Activated naive CD8-positive, alpha-beta T cell treated with anti-CD3 and anti-CD28 coated beads, Interleukin-2, amount 10 ng/mL, durations not matched to agents 7 days and 5 days (primary cell): ENCODE measurements around the gene C2CD2. TPM values are rescaled to one million over a fixed set of nuclear protein-coding genes. Genes with fewer than 3 reads are reported as not detected.
"Not testable (repeated sequence)": the region's sequence is repeated elsewhere in the genome, so short reads cannot be mapped to it uniquely, and the experiment has no call there.

Source experiments
- ATAC-seq: fragments of 150-1000 bp; cut with Tn5 transposase; one replicate; pipeline ENCODE4 v1.10.0; 2021; ENCODE audit warnings: low read depth, moderate library complexity
- POLR2A ChIA-PET: fragments of 350-600 bp; sonication (Branson Sonifier 250); formaldehyde crosslinking; loops from one replicate; lab custom pipeline; 2021; ENCODE audit warnings: antibody characterized with exemption; lab: Charles Lee
- DNase-seq: peaks from one replicate; pipeline ENCODE4 v3.0.0; 2021
- H3K27ac Mint-ChIP-seq: one replicate; pipeline ENCODE4 v1.8.0; 2022; ENCODE audit warnings: mild to moderate bottlenecking, mixed read lengths
- H3K27me3 Mint-ChIP-seq: one replicate; pipeline ENCODE4 v1.8.0; 2022; ENCODE audit warnings: mild to moderate bottlenecking, moderate library complexity, mixed read lengths
- H3K36me3 Mint-ChIP-seq: one replicate; pipeline ENCODE4 v1.8.0; 2021; ENCODE audit warnings: mild to moderate bottlenecking, mixed read lengths
- H3K4me1 Mint-ChIP-seq: one replicate; pipeline ENCODE4 v1.8.0; 2021; ENCODE audit warnings: mixed read lengths
- H3K4me3 Mint-ChIP-seq: one replicate; pipeline ENCODE4 v1.8.0; 2022; ENCODE audit warnings: mild to moderate bottlenecking, moderate library complexity, mixed read lengths
- H3K9me3 Mint-ChIP-seq: one replicate; pipeline ENCODE4 v1.8.0; 2021; ENCODE audit warnings: mixed read lengths
- total RNA-seq, 2 experiments: library from RNA; stranded (reverse); gene quantifications; one replicate each; pipeline ENCODE4 v1.2.3, GENCODE V29; 2021

Gene C2CD2
- total RNA-seq, 2 experiments from 2014 or later: 9.4 to 11.9 TPM

DNA sequence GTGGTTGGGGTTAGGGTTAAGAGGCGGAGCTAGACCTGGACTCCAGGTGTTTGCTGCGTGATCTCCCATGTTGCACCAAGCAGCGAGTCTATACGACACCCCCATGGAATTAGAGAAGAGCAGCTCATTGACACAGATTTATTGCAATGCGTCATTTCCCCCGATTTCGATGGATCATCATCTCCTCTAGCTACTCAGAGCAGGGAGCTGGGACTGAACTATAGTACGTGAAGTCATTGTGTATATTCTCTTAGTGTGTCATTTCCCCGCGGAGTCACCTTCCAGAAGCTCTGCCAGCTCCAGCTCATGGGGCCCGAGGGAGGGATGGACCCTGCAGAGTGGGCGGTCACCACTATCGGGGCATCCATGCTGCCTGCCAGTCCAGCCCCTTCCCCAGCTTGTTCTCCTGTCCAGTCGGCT is 7.5 kb upstream of the C2CD2 start:
- DNase-seq (no peak), ATAC-seq (no peak)
- POLR2A ChIA-PET: no interaction called here
- no peaks in the 10 kb centered on the region for H3K9me3 Mint-ChIP-seq
- peaks cover 16% of the 10 kb centered on the region for H3K4me1 Mint-ChIP-seq
- no peaks in the 10 kb centered on the region for H3K36me3 Mint-ChIP-seq
- H3K27me3 Mint-ChIP-seq: peaks cover 15% of the 10 kb centered on the region
- peak overlapping the region; percentile 31 for H3K4me3 Mint-ChIP-seq
- H3K27ac Mint-ChIP-seq: no peak overlapping the region

DNA sequence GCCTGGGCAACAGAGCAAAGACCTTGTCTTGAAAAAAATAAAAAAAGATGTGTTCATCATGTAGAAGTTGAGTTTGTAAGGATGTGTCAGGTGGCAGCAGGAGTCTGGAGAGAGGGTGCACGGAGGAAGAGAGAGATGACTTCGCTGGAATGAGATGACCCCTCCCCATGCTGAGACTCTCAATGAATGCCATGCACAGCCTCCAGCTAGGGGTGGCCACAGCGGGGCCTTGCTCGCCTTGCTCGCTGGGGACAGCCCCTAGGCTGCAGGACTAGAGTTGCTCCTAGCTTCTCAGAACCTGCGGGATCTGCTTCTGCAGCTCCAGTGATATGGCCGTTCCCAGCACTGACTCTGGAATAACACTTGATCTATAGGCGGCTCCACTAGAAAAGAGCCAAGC is 6.6 kb upstream of the C2CD2 start:
- Mint-ChIP-seq H3K36me3 (no peaks in the 10 kb centered on the region), H3K4me3 (no peak overlapping the region), H3K27me3 (peaks cover 15% of the 10 kb centered on the region), H3K9me3 (no peaks in the 10 kb centered on the region), H3K4me1 (peaks cover 16% of the 10 kb centered on the region), H3K27ac (no peak overlapping the region)
- ATAC-seq (no peak), DNase-seq (no peak)
- POLR2A ChIA-PET: no interaction called here

GRCh38 chr21:41959697-41960096 is 5.9 kb upstream of the C2CD2 start:
- H3K27ac Mint-ChIP-seq, H3K36me3 Mint-ChIP-seq, ATAC-seq, H3K4me3 Mint-ChIP-seq, H3K9me3 Mint-ChIP-seq, POLR2A ChIA-PET, DNase-seq: not testable (repeated sequence)
- Mint-ChIP-seq H3K27me3 (peaks cover 15% of the 10 kb centered on the region), H3K4me1 (peaks cover 19% of the 10 kb centered on the region)

DNA sequence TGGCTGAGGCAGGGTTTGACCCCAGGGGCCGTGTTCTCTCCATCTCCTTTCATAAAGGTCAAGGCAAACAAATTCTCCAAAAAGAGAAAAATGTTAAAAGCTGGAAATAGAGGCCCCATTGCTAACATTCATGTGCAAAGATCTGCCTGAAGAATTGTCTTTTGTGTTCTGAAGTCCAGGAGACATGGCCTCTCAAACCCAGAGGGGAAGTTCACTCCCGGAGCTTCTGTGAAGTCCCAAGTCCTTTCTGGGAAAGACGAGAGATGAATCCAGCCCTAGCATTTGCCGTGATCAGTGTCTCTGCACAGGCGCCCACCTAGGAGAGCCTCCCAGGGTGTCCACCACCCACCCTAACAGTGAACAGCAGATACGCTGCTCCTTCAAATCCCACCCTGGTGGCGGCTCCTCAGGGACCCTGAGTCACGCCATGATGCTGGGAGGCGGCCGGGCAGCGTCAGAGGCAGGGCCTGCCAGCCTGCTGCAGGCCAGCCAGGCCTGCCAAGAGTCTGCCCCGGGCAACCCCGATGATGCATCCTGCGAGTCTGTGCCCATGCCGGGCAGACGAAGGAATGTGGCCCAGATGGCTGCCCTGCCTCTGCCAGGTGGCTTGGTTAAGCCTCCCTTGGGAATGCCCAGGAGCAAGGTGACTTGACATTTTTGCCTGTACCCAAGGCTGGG is 5.2 kb upstream of the C2CD2 start:
- Mint-ChIP-seq H3K27ac (no peak overlapping the region), H3K4me1 (peaks cover 24% of the 10 kb centered on the region), H3K4me3 (no peak overlapping the region), H3K9me3 (no peaks in the 10 kb centered on the region), H3K36me3 (no peaks in the 10 kb centered on the region), H3K27me3 (peaks cover 15% of the 10 kb centered on the region)
- DNase-seq: no peak
- no peak for ATAC-seq
- POLR2A ChIA-PET: no interaction called here

DNA sequence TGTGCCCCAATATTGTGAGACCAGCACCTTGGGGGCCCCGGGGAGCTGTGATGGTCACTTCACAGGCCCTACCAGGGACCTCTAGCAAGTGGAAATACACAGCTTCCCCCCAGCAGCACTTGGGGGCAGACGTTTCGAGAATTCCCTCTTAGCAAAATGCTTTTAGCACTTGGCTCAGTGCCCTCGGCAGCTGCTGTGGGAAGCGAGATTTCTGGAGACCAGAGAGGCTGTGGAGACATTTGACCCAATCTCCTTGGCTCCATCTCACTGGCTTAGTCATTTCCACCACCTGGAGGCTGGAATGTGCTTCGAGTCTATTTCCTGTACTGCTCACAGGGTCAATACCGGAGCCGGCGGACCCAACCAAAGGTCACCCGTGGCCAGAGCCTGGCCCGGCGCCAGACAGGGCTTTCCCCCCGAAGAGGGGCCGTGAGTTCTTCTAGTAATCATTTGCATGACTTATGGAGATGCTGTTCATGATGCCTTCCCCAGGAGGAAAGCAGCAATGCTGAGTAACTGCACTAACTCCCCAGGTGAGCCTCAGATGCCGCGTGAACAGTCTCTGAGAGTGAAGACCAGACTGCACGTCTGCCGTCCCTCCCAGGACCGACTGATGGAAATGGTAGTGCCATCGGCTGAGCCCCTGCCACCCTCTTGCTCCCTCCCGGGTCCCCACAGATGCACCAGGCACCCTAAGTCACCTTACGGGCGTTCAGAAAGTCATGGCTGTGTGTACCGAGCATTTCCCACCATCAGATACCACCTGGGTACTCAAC is 4.4 kb upstream of the C2CD2 start:
- H3K4me3 Mint-ChIP-seq: no peak overlapping the region
- H3K9me3 Mint-ChIP-seq: no peaks in the 10 kb centered on the region
- H3K36me3 Mint-ChIP-seq: no peaks in the 10 kb centered on the region
- H3K27ac Mint-ChIP-seq: no peak overlapping the region
- no peak for ATAC-seq
- peaks cover 15% of the 10 kb centered on the region for H3K27me3 Mint-ChIP-seq
- peaks cover 24% of the 10 kb centered on the region for H3K4me1 Mint-ChIP-seq
- POLR2A ChIA-PET: interaction anchor here (1.3 kb wide), 1 partner anchor 31 kb away, joined by 4 read pairs; no protein-coding TSS in a partner anchor
- DNase-seq: no peak

GRCh38 chr21:41956926-41957729 is 3.3 kb upstream of the C2CD2 start:
- ATAC-seq (no peak), DNase-seq (no peak)
- H3K4me1 Mint-ChIP-seq: peaks cover 24% of the 10 kb centered on the region
- no peak overlapping the region for H3K4me3 Mint-ChIP-seq
- H3K36me3 Mint-ChIP-seq: no peaks in the 10 kb centered on the region
- peaks cover 12% of the 10 kb centered on the region for H3K27me3 Mint-ChIP-seq
- no peaks in the 10 kb centered on the region for H3K9me3 Mint-ChIP-seq
- no peak overlapping the region for H3K27ac Mint-ChIP-seq
- POLR2A ChIA-PET: interaction anchor here (0.6 to 1.3 kb wide), 2 partner anchors 30 to 46 kb away, joined by 4 to 5 read pairs; no protein-coding TSS in a partner anchor

GRCh38 chr21:41955516-41955915 is 1.7 kb upstream of the C2CD2 start:
- ATAC-seq: no peak
- Mint-ChIP-seq H3K27ac (no peak overlapping the region), H3K9me3 (no peaks in the 10 kb centered on the region), H3K27me3 (peaks cover 9% of the 10 kb centered on the region), H3K36me3 (no peaks in the 10 kb centered on the region), H3K4me3 (no peak overlapping the region), H3K4me1 (peaks cover 13% of the 10 kb centered on the region)
- POLR2A ChIA-PET: no interaction called here
- DNase-seq: no peak

GRCh38 chr21:41954654-41955499 is 1.1 kb upstream of the C2CD2 start:
- peak overlapping the region; percentile 44 for H3K4me3 Mint-ChIP-seq
- POLR2A ChIA-PET: no interaction called here
- ATAC-seq (no peak), DNase-seq (no peak)
- H3K36me3 Mint-ChIP-seq: no peaks in the 10 kb centered on the region
- peaks cover 9% of the 10 kb centered on the region for H3K27me3 Mint-ChIP-seq
- H3K9me3 Mint-ChIP-seq: no peaks in the 10 kb centered on the region
- H3K27ac Mint-ChIP-seq: peak overlapping the region; percentile 17
- peaks cover 13% of the 10 kb centered on the region for H3K4me1 Mint-ChIP-seq

- DNase-seq: no peak
- H3K4me1 Mint-ChIP-seq: peaks cover 13% of the 10 kb centered on the region
- H3K27ac Mint-ChIP-seq: no peak overlapping the region
- peak overlapping the region; percentile 11 for H3K4me3 Mint-ChIP-seq
- ATAC-seq: peak; percentile 22
- peaks cover 9% of the 10 kb centered on the region for H3K27me3 Mint-ChIP-seq
- POLR2A ChIA-PET: no interaction called here
- no peaks in the 10 kb centered on the region for H3K9me3 Mint-ChIP-seq
- H3K36me3 Mint-ChIP-seq: no peaks in the 10 kb centered on the region
Measured at GRCh38 chr21:41953249-41953830, 478 bp downstream of the C2CD2 start.

GRCh38 chr21:41952568-41953248 is 1.1 kb downstream of the C2CD2 start:
- H3K27ac Mint-ChIP-seq: no peak overlapping the region
- H3K36me3 Mint-ChIP-seq: no peaks in the 10 kb centered on the region
- no peaks in the 10 kb centered on the region for H3K9me3 Mint-ChIP-seq
- peaks cover 9% of the 10 kb centered on the region for H3K27me3 Mint-ChIP-seq
- H3K4me3 Mint-ChIP-seq: peak overlapping the region; percentile 11
- no peak for ATAC-seq
- POLR2A ChIA-PET: no interaction called here
- DNase-seq: no peak
- H3K4me1 Mint-ChIP-seq: peaks cover 13% of the 10 kb centered on the region

- peaks cover 9% of the 10 kb centered on the region for H3K27me3 Mint-ChIP-seq
- no peaks in the 10 kb centered on the region for H3K9me3 Mint-ChIP-seq
- H3K27ac Mint-ChIP-seq: no peak overlapping the region
- H3K36me3 Mint-ChIP-seq: no peaks in the 10 kb centered on the region
- no peak for ATAC-seq
- H3K4me1 Mint-ChIP-seq: peaks cover 11% of the 10 kb centered on the region
- DNase-seq: no peak
- POLR2A ChIA-PET: no interaction called here
- H3K4me3 Mint-ChIP-seq: peak overlapping the region; percentile 3
Measured at GRCh38 chr21:41951876-41952567, 1.8 kb downstream of the C2CD2 start.
